Activated CD4-positive, CD25-positive, alpha-beta regulatory T cell (primary cell): ENCODE data around the gene ARFGEF2.
"Not testable (repeated sequence)": the region's sequence is repeated elsewhere in the genome, so short reads cannot be mapped to it uniquely, and the experiment has no call there.

Experiments used
- DNase-seq, 4 experiments: peaks; one replicate each; lab custom pipeline; 2025; lab: John Stamatoyannopoulos, UW

ARFGEF2 gene

DNA sequence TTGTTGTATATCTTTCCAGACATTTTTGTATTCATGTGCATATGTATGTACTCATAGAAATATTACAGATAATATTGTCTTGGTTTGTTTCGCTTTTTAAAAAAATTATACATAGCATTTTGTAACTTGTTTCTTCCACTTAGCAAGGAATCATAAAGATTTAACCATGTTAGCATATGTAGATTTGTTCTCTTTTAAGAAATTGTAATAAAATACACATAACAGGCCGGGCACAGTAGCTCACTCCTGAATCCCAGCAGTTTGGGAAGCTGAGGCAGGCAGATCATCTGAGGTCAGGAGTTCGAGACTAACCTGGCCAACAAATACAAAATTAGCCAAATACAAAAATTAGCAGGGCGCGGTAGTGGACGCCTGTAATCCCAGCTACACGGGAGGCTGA lies 80.2 kb downstream of the ARFGEF2 start:
- no peak for DNase-seq

DNA sequence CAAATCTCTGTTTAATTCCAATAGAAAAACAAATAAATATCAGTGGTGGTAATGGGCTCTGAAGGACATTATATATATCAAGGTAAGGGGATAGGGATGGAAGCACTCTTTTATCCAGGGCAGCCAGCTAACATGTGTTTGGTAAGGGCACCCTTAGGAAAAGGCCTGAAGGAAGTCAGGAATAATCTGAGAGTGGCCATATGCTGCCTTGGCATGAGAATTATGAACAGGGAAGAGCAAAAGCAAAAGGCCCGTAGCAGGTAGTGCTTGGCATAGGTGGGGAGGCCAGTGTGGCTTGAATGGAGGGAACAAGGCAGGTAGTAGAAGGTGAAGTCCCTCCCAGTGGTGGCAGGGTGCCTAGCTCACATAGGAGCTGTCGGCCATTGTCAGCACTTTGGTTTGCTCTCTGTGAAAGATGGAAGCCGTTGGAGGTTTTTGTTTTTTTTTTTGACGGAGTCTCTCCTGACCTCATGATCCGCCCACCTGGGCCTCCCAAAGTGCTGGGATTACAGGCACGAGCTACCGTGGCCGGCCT lies 85.0 kb downstream of the ARFGEF2 start:
- no peak for DNase-seq

DNA sequence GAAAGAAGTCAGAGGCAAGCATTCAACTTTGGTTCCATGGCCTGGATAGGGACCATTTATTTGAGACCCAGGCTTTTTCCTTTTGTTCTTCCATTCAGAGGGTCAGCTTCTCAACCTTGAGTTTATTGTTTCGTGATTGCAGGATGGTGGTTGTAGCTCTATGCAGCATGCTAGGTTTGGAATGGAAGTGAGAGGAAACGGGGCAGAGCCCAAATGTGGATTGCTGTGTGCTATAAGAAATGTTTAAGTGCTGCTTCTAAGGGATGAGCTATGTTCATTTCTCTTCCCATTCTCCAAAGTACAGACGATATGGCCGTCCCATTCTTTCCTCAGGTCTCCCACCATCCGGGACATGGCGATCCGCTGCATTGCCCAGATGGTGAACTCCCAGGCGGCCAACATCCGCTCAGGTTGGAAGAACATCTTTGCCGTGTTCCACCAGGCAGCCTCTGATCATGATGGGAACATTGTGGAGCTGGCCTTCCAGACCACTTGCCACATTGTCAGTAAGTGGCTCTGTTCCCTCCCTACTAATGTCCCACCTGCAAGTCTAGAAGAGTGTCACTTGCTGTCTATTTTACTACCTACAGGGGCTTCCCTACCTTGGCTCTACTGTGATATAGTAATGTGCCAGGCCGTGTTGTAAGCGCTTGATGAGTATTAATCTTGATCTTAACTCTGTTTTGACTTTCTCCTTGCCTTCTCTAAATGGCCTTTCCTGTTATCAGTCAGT lies 88.6 kb downstream of the ARFGEF2 start:
- DNase-seq, result no peak

DNA sequence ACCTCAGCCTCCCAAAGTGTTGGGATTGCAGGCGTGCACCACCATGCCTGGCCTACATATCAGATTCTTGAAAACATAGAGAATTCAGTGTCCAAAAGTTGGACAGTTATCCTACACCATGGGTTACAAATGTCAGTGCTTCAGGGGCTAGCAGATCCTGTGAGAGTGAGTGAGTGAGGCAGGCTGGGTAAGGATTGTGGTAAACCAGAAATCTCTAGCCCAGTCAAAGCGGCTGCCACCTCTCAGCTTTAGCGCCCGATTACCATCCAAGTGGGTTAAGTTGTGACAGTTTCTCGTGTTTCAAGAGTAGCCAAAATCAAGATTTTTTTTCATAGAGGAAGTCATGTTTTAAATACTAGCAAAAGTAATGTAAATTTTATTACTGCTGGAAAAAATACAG lies 102.7 kb downstream of the ARFGEF2 start:
- DNase-seq, result no peak

DNA sequence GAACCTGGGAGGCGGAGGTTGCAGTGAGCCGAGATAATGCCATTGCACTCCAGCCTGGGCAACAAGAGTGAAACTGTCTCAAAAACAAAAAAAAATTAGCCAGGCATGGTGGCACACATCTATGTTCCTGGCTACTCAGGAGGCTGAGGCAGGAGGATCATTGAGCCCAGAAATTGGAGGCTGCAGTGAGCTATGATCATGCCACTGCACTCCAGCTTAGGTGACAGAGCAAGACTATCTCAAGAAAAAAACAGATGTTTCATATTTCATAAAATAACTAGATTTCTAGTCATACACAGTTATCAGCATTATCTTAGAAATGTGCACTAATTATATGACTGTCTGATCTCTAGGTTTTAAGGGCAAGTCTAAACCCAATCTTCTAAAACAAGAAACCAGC lies 106.7 kb downstream of the ARFGEF2 start:
- not testable (repeated sequence) for DNase-seq

DNA sequence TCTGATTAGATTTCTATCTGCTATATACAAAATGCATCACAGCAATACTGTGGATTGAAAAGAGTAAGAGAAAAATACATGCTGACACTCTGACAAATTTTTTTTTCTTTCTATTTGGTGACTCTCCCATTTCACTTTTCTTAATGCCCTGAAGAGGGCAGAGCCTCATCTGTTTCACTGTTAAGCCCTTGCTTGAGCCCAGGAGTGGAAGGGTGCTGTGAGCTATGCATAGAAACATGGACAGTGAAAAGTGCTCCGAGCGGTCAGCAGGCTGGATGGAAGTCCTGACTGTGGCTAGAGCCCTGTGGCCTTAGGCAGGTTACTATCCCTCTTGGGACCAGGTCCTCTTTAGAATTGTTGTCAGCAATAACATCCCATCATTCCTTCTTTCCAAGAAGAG lies 107.2 kb downstream of the ARFGEF2 start:
- DNase-seq, result no peak

DNA sequence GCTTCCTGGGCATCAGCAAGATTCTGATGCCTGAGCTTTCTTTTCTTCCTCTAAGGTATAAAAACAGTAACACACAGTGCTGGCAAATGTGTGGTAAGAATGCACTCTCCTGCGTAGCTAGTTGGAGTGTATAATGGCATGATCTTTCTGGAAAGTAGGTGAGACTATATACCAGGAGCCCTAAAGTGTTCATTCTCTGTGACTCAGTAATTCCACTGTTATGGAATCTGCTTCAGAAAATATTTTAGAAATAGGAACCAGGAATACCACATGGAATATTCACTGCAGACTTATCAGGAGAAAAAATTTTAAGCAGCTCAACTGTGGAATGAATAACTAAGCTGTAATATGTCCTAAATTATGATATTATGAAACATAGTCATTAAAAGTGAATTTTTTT lies 107.7 kb downstream of the ARFGEF2 start:
- DNase-seq, result no peak

DNA sequence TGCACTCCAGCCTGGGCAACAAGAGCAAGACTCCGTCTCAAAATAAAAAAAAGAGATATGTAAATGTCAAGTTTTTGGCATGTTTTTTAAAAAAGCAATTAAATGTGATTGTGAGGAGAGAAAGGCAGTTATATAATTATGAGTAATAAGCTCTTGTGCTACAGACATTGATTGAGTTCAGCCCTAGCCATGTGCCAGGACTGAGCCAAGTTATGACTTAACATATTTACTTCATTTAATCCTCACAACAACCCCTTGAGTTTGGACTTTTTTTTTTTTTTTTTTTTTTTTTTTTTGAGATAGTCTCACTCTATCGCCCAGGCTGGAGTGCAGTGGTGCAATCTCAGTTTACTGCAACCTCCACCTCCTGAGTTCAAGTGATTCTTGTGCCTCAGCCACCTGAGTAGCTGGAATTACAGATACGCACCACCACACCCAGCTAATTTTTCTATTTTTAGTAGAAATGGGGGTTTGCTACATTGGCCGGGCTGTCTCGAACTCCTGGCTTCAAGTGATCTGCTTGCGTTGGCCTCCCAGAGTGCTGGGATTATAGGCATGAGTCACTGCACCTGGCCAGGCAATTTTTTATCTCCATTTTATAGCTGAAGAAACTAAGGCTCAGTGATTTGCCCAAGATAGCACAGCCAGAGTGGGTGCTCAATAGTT lies 109.6 kb downstream of the ARFGEF2 start:
- no peak for DNase-seq

DNA sequence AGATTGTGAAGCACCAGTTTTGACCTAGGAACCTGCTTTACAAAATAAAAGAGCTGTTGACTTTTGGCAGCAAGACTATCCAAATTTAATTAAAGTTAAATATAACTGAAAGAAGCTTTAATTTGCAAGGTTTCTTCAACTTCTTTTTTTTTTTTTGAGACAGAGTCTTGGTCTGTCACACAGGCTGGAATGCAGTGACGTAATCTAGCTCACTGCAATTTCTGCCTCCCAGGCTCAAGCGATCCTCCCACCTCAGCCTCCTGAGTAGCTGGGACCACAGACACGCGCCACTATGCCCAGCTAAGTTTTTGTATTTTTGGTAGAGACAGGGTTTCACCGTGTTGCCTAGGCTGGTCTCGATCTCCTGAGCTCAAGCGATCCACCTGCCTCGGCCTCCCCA lies 110.9 kb downstream of the ARFGEF2 start:
- no peak for DNase-seq

DNA sequence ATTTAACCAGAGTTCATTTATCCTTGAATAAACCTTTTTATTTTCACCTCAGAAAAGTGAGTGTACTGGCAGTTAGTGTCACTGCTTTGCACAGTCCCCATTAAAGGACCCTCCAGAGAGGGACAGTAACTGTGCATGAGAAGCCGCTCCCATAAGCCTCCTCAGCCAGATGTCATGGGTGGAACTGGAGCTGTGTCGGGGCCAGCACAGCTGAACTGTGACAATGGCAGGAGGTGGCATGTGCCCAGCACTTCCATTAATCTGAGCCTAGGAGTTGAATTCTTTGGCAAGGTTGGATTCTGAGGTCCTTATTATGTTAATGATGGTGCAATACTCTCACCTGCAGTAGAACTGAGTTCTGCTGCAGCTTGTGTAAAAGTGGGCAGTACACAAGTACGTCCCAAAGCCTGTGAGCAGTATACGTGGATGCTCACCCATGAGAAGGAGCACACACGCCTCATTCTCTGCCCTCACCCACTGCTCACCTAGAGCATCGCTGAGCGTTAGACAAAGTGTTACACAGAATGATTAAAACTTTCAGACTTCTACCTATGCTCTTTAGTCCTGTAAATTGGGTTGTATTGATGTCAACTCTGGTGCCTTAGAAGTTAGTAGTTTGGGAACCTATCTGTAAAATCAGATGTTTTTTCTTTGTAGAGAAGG lies 112.7 kb downstream of the ARFGEF2 start:
- no peak for DNase-seq

DNA sequence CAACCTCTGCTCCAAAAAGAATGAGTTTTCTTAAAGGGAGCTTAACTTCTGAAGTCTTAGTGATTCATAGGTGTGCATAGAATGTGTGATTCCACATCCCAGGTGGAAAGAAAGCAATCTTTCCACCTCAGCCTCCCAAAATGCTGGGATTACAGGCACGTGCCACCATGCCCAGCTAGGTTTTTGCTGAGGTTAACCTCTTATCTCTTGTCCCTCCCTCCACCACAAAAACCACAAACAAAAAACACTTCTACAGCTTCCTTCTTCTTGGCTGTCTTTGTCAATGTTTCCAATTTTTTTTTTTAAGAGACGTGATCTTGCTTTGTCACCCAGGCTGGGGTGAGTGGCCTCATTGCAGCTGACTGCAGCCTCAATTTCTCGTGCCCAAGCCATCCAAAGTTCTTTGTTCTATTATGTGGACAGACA lies 116.5 kb downstream of the ARFGEF2 start:
- no peak for DNase-seq

DNA sequence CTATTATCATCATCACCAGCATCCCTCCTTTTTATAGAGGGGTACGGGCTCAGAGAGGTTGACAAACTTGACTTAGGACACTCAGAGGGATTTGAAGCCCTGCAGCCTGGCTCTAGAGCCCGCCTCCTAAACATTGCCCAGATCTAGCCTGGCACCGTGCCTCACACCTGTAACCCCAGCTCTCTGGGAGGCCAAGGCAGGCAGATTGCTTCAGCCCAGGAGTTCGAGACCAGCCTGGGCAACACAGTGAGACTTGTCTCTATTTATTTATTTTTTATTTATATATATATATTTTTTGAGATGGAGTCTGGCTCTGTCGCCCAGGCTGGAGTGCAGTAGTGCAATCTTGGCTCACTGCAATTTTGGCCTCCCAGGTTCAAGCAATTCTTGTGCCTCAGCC lies 118.3 kb downstream of the ARFGEF2 start:
- DNase-seq, result no peak

DNA sequence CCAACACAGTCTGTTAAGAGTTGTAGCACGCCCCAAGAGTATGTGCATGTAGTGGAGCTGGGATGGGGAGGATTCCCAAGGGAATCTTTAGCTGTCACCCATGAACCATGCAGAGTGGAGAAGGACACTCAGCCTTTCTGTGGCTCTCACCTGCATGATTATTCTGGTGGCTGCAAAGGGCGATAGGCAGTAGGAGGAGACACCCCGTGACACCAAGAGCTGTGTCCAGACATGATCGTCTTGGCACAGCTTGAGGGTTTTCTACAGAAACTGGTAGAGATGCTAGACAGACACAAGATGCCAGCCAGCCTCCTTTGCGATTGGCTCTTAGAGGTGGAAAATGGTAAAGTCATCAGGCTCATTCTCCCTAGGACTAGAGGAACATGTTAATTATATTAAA lies 121.5 kb downstream of the ARFGEF2 start:
- DNase-seq, result no peak

DNA sequence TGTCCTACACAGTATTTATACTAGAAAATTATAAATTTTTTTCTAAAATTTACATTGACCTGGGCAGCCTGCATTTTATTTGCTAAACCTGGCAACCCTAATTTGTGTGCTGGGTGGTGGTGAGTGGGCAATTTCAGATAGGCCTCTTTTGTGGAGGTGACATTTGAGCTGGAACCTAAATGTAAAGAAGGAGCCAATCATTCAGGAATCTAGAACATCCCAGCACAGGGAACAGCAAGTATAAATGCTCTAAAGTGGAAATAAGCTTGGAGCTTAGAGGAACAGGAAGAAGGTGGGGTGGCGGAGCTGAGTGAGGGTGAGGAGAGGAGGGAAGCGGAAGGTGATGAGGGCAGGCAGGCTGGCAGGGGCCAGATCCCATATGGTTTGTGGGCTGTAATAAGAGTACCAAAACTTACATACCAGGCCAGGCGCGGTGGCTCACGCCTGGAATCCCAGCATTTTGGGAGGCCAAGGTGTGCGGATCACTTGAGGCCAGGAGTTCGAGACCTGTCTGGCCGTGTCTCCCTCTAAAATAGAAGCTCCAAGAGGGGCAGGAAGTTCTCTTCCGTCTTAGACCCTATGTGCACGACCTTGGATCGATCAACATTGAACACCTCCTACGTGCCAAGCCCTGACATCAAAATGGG lies 124.1 kb downstream of the ARFGEF2 start:
- no peak for DNase-seq

DNA sequence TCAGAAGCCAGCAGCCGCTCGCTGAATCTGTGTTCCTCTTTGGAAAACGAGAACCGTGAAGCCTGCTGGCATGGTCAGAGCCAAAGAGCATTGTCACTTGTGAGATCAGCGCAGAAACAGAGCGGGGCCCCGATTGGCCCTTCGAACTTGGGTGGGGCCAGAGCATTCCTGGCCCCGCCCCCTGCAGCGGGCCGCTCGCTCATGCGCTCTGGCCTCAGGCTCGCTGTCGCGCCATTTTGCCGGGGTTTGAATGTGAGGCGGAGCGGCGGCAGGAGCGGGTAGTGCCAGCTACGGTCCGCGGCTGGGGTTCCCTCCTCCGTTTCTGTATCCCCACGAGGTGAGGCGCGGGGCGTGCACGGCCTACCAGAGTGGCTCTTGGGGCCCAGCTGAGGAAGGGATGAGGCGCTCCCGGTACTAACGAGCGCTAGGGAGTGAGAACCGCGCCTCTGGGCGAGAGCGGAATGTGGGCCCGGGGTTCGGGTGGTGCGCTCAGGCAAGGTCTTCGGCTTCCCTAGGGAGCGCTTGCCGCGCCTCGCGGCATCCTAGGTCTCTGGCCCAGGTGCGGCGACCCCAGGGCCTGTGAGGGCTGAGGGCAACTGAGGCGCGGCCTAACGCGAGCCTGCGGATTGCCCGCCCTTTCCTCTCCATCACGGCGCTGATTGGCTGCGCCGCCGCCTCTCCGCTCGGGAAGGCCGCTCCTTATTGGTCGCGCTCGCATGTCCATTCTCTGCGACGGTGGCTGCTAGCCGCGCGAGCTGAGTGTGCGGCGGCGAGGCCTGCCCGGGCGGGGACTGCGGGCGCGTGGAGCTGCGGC lies 124.8 kb downstream of the ARFGEF2 start, which contains the start of gene CSE1L:
TSS of gene CSE1L (plus strand) at position 226 of the 814 bp plus-strand sequence. CDS start 12,152 bp downstream, outside the sequence.
- peak; percentile 82 to 90 (median 84) for DNase-seq

DNA sequence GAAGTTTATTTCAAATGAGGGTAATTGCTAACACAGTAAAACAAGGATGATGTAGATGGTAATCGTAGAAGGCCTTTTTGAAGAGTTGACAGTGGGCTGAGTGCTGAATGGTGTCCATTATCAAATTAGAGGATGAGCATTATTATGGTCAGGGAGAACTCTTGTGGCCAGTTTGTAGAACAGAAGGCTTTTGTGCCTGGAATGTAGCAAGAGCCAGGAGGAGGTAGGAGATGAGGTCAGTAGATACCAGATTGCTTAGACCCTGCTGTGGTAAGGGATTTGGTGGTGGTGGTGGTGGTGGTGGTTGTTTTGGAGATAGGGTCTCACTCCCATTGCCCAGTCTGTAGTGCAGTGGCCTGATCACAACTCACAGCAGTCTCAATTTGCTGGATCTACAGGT lies 130.8 kb downstream of the ARFGEF2 start:
- DNase-seq, result no peak

DNA sequence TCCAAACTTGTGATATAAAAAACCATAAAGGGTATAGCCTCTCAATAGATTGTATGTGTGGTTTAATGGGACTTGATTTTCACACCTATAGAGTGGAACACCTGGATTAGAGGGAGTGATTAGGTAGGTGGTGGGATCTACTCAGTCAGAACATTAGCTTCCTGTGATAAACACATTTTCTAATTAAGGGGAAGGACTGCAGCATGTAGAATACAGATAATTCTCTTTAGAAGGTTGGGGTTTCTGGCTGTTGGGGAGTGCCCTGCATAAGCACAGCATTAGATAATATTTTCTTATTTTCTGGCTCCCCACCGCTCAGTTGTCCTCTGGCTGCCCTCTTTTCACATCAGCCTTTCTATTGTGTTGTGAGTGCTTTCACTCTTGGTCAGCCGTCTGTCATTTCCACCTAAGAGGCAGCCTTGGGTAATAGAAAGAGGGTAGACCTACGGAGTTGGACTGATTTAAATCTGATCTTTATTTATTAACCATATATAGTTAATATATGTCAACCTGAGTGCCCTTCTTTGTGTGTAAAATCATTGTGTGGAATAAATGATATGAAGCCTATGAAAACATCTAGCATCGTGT lies 132.6 kb downstream of the ARFGEF2 start:
- DNase-seq, result no peak

DNA sequence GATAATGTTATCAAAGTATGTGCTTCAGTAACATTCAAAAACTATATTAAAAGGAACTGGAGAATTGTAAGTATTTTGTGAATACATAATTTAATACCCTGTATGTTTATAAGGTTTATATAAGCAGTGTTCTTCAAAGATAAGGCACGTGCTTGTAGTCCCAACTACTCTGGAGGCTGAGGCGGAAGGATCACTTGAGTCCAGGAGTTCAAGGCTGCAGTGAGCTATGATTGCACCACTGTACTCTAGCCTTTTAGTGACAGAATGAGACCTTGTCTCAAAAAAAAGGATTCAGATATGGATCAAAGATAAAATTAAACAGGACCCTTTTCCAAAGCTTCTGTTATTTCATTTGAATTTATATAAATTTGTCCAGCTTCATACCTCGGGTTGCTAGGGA lies 141.8 kb downstream of the ARFGEF2 start:
- DNase-seq, result no peak

DNA sequence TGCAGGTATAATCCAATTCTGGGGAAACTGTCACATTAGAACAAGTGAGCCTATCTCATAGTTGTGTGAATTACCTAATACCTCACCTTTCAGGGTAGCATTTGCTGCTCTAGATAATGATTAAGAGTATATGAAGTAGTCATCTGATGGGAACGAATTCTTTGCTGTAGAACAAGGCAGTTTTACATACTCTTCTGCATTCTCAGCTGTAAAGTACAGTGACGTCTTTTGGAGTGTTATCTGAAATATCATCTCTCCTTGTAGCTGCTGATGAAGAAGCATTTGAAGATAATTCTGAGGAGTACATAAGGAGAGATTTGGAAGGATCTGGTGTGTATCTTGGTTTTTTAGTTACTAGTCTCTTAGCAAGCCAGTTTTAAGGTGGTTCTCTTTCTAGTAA lies 153.0 kb downstream of the ARFGEF2 start:
- no peak for DNase-seq

DNA sequence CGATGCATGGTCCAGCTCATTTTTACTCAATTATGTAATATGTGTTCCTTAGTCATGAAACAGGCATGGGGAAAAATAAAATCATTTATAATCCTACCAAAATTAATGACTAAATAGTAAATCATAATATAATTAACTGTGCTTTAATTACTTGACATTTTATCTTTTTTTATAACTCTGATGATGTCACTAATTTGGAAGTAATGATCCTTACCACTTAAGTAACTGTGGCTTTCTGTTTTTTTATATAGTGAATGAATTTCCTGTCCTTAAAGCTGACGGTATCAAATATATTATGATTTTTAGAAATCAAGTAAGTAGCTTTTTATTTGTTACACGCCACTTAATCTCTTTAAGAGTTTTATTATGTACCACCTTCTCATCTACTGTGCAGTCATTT lies 156.8 kb downstream of the ARFGEF2 start:
- no peak for DNase-seq

DNA sequence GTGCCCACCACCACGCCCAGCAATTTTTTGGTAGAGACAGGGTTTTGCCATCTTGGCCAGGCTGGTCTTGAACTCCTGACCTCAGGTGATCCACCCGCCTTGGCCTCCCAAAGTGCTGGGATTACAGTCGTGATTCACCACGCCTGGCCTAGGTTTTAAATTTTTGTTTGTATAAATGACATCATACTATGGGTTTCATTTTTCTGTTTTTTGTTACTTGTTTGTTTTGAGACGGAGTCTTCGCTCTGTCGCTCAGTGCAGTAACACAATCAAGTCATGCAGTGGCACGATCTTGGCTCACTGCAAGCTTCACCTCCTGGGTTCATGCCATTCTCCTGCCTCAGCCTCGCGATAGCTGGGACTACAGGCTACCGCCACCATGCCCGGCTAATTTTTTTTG lies 160.8 kb downstream of the ARFGEF2 start:
- DNase-seq, result not testable (repeated sequence)
